OCI-LY7 (cell line): ENCODE measurements around the gene GABRR2.

ENCODE experiments used
- CTCF ChIP-seq: fragments of 200-600 bp; sonication (generic); conservative IDR thresholded peaks from 2 replicates; pipeline ENCODE4 v1.5.1; 2014; ENCODE audit warnings: mild to moderate bottlenecking, antibody characterized with exemption, low read length, moderate library complexity, mixed read lengths
- EZH2phosphoT487 ChIP-seq: fragments of 200-600 bp; sonication (generic); IDR thresholded peaks from 2 replicates; pipeline ENCODE4 v1.6.1; 2018; ENCODE audit warnings: low read depth, borderline replicate concordance, mild to moderate bottlenecking, mixed run types, antibody characterized with exemption, low read length, moderate library complexity, mixed read lengths

GRCh38 chr6:89260310-89260709, 54.8 kb downstream of the GABRR2 start:
- no peak for TF ChIP-seq CTCF
- TF ChIP-seq EZH2phosphoT487 = no peak
